NCI-H1694 treated with DMSO at 0.1 percent for 48 hours (cell line): Measurements from ENCODE around the gene CDR2L.

ENCODE experiments used
- DNase-seq: peaks from one replicate; lab custom pipeline; 2025; lab: John Stamatoyannopoulos, UW

Gene CDR2L

GRCh38 chr17:74987418-74987908 is at the start of gene CDR2L:
CDR2L (plus strand) TSS chr17:74987632; CDS start chr17:74988044, 412 bp downstream.
- DNase-seq: peak; percentile 88

- DNase-seq: no peak
Observed at GRCh38 chr17:74938194-74938950, 49.1 kb upstream of the CDR2L start.

GRCh38 chr17:74939534-74939933 is 47.9 kb upstream of the CDR2L start:
- no peak for DNase-seq

GRCh38 chr17:74941128-74941725 is 46.2 kb upstream of the CDR2L start:
- DNase-seq: no peak

GRCh38 chr17:74943808-74944522 is 43.5 kb upstream of the CDR2L start:
- DNase-seq: no peak

- no peak for DNase-seq
Observed at GRCh38 chr17:74945543-74945942, 41.9 kb upstream of the CDR2L start.

- no peak for DNase-seq
Observed at GRCh38 chr17:74946641-74947040, 40.8 kb upstream of the CDR2L start.

GRCh38 chr17:74947041-74947754 is 40.2 kb upstream of the CDR2L start:
- DNase-seq: no peak

- no peak for DNase-seq
Observed at GRCh38 chr17:74949455-74950115, 37.8 kb upstream of the CDR2L start.

- no peak for DNase-seq
Observed at GRCh38 chr17:74950207-74950606, 37.2 kb upstream of the CDR2L start.

- no peak for DNase-seq
Observed at GRCh38 chr17:74951065-74951464, 36.4 kb upstream of the CDR2L start.

- no peak for DNase-seq
Observed at GRCh38 chr17:74951680-74952421, 35.6 kb upstream of the CDR2L start.

- no peak for DNase-seq
Observed at GRCh38 chr17:74952431-74953133, 34.9 kb upstream of the CDR2L start.

- DNase-seq: no peak
Observed at GRCh38 chr17:74953134-74953687, 34.2 kb upstream of the CDR2L start.

GRCh38 chr17:74954115-74954514 is 33.3 kb upstream of the CDR2L start:
- DNase-seq: no peak

- no peak for DNase-seq
Observed at GRCh38 chr17:74954665-74955421, 32.6 kb upstream of the CDR2L start.

- no peak for DNase-seq
Observed at GRCh38 chr17:74956093-74956492, 31.3 kb upstream of the CDR2L start.

- DNase-seq: peak; percentile 44
Observed at GRCh38 chr17:74957935-74958740, 29.3 kb upstream of the CDR2L start.
